ENCODE results near the gene ASPG. TPM values are rescaled to one million over a fixed set of nuclear protein-coding genes. Genes with fewer than 3 reads are reported as not detected.

ASPG gene
- total and polyA plus RNA-seq, 3 donors from 2014 or later = 2.7 to 3.7 (median 3.3) TPM

- 76 to 81% methylated on average over 4 of the region's 4 CpGs for WGBS, 2 donors
- Histone ChIP-seq H3K36me3 (ENCODE audit: low read depth, missing control alignments) (no peaks in the 10 kb centered on the region), H3K9me3 (no peaks in the 10 kb centered on the region), H3K4me1 (no peaks in the 10 kb centered on the region), H3K4me3 (no peak overlapping the region), H3K27ac (no peak overlapping the region), H3K27me3 (no peaks in the 10 kb centered on the region)
- intact Hi-C loops (cut with DNase I; ENCODE audit: low total_unique reads) = no loop called here
- TF ChIP-seq, protein P1, sequence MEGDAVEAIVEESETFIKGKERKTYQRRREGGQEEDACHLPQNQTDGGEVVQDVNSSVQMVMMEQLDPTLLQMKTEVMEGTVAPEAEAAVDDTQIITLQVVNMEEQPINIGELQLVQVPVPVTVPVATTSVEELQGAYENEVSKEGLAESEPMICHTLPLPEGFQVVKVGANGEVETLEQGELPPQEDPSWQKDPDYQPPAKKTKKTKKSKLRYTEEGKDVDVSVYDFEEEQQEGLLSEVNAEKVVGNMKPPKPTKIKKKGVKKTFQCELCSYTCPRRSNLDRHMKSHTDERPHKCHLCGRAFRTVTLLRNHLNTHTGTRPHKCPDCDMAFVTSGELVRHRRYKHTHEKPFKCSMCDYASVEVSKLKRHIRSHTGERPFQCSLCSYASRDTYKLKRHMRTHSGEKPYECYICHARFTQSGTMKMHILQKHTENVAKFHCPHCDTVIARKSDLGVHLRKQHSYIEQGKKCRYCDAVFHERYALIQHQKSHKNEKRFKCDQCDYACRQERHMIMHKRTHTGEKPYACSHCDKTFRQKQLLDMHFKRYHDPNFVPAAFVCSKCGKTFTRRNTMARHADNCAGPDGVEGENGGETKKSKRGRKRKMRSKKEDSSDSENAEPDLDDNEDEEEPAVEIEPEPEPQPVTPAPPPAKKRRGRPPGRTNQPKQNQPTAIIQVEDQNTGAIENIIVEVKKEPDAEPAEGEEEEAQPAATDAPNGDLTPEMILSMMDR (IDR thresholded peaks at IDR 0.05) = no peak
- no peak for TF ChIP-seq POLR2A (IDR thresholded peaks at IDR 0.05)
- no peak for DNase-seq
These were observed 39.5 kb downstream of the ASPG start for GRCh38 chr14:104125011-104125410.

- H3K4me3 ChIP-seq = no peak overlapping the region
- no peaks in the 10 kb centered on the region for H3K27me3 ChIP-seq
- H3K27ac ChIP-seq = no peak overlapping the region
- TF ChIP-seq, protein P1 (IDR thresholded peaks at IDR 0.05) = no peak
- no peak for TF ChIP-seq POLR2A (IDR thresholded peaks at IDR 0.05)
- H3K9me3 ChIP-seq = no peaks in the 10 kb centered on the region
- H3K4me1 ChIP-seq = no peaks in the 10 kb centered on the region
- H3K36me3 ChIP-seq (ENCODE audit: low read depth, missing control alignments) = no peaks in the 10 kb centered on the region
- intact Hi-C loops (cut with DNase I; ENCODE audit: low total_unique reads) = no loop called here
- DNase-seq = no peak
- 92 to 100% methylated on average over 2 of the region's 2 CpGs for WGBS, 2 donors
These were observed 41.3 kb downstream of the ASPG start for GRCh38 chr14:104126753-104127152.

DNA sequence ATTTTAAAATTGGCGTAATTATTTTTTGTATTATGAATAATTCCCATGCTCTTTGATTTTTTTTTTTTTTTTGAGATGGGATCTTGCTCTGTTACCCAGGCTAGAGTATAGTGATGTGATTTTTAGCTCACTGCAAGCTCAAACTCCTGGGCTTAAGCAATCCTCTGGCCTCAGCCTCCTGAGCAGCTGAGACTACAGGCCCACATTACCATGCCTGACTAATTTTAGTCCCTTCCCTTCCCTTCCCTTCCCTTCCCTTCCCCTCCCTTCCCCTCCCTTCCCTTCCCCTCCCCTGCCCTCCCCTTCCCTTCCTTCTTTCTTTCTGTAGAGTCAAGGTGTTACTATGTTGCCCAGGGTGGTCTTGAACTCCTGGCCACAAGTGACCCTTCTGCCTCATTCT is 43.5 kb downstream of the ASPG start:
- Histone ChIP-seq H3K27ac (no peak overlapping the region), H3K36me3 (ENCODE audit: low read depth, missing control alignments) (no peaks in the 10 kb centered on the region), H3K4me1 (no peaks in the 10 kb centered on the region), H3K27me3 (no peaks in the 10 kb centered on the region), H3K9me3 (no peaks in the 10 kb centered on the region), H3K4me3 (no peak overlapping the region)
- intact Hi-C loops (cut with DNase I; ENCODE audit: low total_unique reads) = no loop called here
- TF ChIP-seq POLR2A (IDR thresholded peaks at IDR 0.05) = no peak
- TF ChIP-seq, protein P1 (IDR thresholded peaks at IDR 0.05) = no peak
- no peak for DNase-seq
- 90 to 97% methylated on average over 1 of the region's 1 CpG for WGBS, 2 donors

DNA sequence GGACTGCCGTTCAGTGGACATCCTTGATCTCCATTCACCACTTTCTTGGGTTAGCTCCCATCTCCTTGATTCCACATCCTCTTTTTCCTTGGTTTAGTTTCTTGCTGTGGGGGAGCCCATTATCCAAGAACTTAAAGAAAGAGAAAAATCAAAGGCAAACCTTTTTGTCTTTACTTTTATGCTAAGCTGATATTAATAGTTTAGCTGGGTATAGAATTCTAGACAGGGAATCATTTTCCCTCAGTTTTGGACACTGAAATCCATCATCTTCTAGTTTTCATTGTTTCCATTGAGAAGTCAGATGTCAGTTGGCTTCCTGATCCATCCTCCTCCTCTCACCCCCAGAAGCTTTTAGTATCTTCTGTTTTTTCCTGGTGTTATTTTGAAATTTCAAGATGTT is 44.1 kb downstream of the ASPG start:
- Histone ChIP-seq H3K27ac (no peak overlapping the region), H3K9me3 (no peaks in the 10 kb centered on the region), H3K4me3 (no peak overlapping the region), H3K27me3 (no peaks in the 10 kb centered on the region), H3K4me1 (no peaks in the 10 kb centered on the region), H3K36me3 (ENCODE audit: low read depth, missing control alignments) (no peaks in the 10 kb centered on the region)
- intact Hi-C loops (cut with DNase I; ENCODE audit: low total_unique reads) = no loop called here
- DNase-seq = no peak
- TF ChIP-seq POLR2A (IDR thresholded peaks at IDR 0.05) = no peak
- WGBS, 2 donors = 95 to 97% methylated on average over 1 of the region's 1 CpG

- DNase-seq = peak; percentile 49
- intact Hi-C loops (cut with DNase I; ENCODE audit: low total_unique reads) = no loop called here
- Histone ChIP-seq H3K9me3 (no peaks in the 10 kb centered on the region), H3K4me3 (no peak overlapping the region), H3K36me3 (ENCODE audit: low read depth, missing control alignments) (no peaks in the 10 kb centered on the region), H3K27ac (no peak overlapping the region), H3K4me1 (no peaks in the 10 kb centered on the region), H3K27me3 (no peaks in the 10 kb centered on the region)
- TF ChIP-seq, protein P1 (IDR thresholded peaks at IDR 0.05) = peak; percentile 18 to 40 (median 28)
- TF ChIP-seq POLR2A (IDR thresholded peaks at IDR 0.05) = no peak
- WGBS, 2 donors = 32 to 50% methylated on average over 11 of the region's 11 CpGs
These were observed 45.6 kb downstream of the ASPG start for GRCh38 chr14:104130974-104131651.

All from testis (tissue), 3 donors.